ENCODE data around the gene CISD3.

DNA sequence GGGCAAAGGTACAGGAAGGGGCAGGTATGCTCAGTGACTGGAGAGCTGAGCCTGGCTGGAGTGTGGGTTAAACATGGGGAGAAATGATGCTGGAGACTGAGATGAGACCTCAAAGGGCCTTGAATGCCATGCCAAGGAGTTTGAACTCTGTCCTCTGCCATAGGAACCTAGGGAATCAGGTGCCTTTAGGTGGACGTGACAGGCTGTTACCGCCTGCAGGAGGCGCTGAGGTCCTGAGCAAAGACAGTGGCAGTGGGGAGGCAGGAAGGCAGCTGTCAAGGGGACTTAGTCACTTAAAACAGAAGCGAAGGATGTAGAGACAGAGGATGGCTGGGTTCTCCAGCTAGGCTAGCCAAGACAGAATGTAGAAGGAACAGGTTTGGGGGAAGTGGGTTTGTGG is 31.5 kb downstream of the CISD3 start:
- TF ChIP-seq POLR2AphosphoS5 (IDR thresholded peaks at IDR 0.05): no peak
- no peak for TF ChIP-seq POLR2A (IDR thresholded peaks at IDR 0.05)
- TF ChIP-seq CTCF (IDR thresholded peaks at IDR 0.05): no peak
- no peak for TF ChIP-seq EP300 (IDR thresholded peaks at IDR 0.05)
